Choroid plexus epithelial cell (primary cell): Measurements from ENCODE around the gene ALOX5AP.

Experiments
- DNase-seq: peaks from one replicate; pipeline ENCODE4 v3.0.0-alpha.2; 2010; ENCODE audit warnings: low read depth
- H3K4me3 ChIP-seq: 2 replicates; pipeline ENCODE4 v1.5.1; 2011; ENCODE audit warnings: low read depth, mild to moderate bottlenecking, control low read depth, low read length, moderate library complexity
- CTCF ChIP-seq: conservative IDR thresholded peaks from 2 replicates; pipeline ENCODE4 v1.5.1; 2011; ENCODE audit warnings: low read depth, mild to moderate bottlenecking, control low read depth, inconsistent platforms, low read length, moderate library complexity

The ALOX5AP gene

GRCh38 chr13:30721936-30722335 lies 13.4 kb upstream of the ALOX5AP start:
- no peak overlapping the region for H3K4me3 ChIP-seq
- no peak for DNase-seq
- no peak for TF ChIP-seq CTCF

- TF ChIP-seq CTCF, result no peak
- no peak for DNase-seq
- H3K4me3 ChIP-seq, result no peak overlapping the region
Measured at GRCh38 chr13:30722361-30722760, 13.0 kb upstream of the ALOX5AP start.

GRCh38 chr13:30724778-30725177 lies 10.6 kb upstream of the ALOX5AP start:
- no peak overlapping the region for H3K4me3 ChIP-seq
- no peak for TF ChIP-seq CTCF
- no peak for DNase-seq

- TF ChIP-seq CTCF, result no peak
- no peak for DNase-seq
- no peak overlapping the region for H3K4me3 ChIP-seq
Measured at GRCh38 chr13:30725326-30726085, 9.8 kb upstream of the ALOX5AP start.

GRCh38 chr13:30726192-30726591 lies 9.2 kb upstream of the ALOX5AP start:
- H3K4me3 ChIP-seq, result no peak overlapping the region
- no peak for TF ChIP-seq CTCF
- DNase-seq, result no peak

- no peak for DNase-seq
- TF ChIP-seq CTCF, result no peak
- no peak overlapping the region for H3K4me3 ChIP-seq
Measured at GRCh38 chr13:30727491-30728355, 7.6 kb upstream of the ALOX5AP start.
